AG09309 (cell line): ENCODE data around the gene TMEM139.
A peak's percentile ranks its signal among the peaks of the same experiment; 100 is the strongest.

Source experiments
- DNase-seq: peaks from one replicate; pipeline ENCODE4 v3.0.0-alpha.2; 2010; ENCODE audit warnings: low read depth
- H3K4me3 ChIP-seq: 2 replicates; pipeline ENCODE4 v1.5.1; 2011; ENCODE audit warnings: mild to moderate bottlenecking, low read depth, low read length, moderate library complexity; ENCODE audit not compliant: control insufficient read depth
- TF ChIP-seq, protein P1 (sequence below): IDR thresholded peaks from 2 replicates; pipeline ENCODE4 v1.5.1; 2011; ENCODE audit warnings: mild to moderate bottlenecking, low read depth, low read length, inconsistent platforms; ENCODE audit not compliant: insufficient read depth, control insufficient read depth; ENCODE audit errors: missing control alignments

Gene TMEM139

DNA sequence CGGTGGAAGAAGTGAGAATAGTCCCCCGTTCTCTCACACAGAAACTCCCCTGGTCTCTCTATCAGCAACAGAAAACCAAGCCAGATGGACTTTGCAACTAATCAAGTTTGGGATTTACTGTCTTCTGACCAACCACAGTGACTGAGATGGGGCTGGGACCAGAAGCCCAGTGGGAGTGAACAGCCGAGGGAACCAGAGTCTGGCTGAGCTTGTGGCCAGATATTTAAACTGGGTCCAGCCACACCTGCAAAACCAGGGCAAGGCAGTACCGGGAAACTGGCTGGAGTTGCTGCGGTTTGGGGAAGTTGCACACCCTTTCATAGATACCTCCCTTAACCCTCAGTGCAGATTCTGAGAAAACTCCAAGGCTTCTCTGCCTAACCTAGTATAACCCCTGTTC lies 15.5 kb upstream of the TMEM139 start:
- no peak overlapping the region for H3K4me3 ChIP-seq
- DNase-seq, result no peak
- TF ChIP-seq, protein P1, sequence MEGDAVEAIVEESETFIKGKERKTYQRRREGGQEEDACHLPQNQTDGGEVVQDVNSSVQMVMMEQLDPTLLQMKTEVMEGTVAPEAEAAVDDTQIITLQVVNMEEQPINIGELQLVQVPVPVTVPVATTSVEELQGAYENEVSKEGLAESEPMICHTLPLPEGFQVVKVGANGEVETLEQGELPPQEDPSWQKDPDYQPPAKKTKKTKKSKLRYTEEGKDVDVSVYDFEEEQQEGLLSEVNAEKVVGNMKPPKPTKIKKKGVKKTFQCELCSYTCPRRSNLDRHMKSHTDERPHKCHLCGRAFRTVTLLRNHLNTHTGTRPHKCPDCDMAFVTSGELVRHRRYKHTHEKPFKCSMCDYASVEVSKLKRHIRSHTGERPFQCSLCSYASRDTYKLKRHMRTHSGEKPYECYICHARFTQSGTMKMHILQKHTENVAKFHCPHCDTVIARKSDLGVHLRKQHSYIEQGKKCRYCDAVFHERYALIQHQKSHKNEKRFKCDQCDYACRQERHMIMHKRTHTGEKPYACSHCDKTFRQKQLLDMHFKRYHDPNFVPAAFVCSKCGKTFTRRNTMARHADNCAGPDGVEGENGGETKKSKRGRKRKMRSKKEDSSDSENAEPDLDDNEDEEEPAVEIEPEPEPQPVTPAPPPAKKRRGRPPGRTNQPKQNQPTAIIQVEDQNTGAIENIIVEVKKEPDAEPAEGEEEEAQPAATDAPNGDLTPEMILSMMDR, result no peak

DNA sequence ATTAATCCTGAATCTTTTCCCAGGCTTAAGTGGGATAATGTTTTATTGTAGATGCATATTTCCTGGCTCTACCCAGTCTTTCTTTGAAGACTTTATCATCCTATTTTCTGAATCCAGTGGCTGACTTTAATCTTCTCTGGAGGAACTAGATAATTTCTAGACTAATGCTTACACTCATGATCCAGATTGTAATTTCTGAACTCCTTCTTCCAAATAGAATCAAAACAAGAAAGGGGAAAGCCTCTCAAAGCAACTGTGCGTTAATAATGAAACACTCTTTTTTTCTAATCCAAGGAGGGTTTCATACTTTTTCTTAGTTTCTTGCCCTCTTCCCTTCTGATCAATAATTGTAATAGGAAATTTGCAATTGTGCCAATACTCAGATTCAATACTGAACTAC lies 13.5 kb upstream of the TMEM139 start:
- TF ChIP-seq, protein P1, result no peak
- DNase-seq, result no peak
- H3K4me3 ChIP-seq, result no peak overlapping the region

GRCh38 chr7:143272871-143273270 lies 11.9 kb upstream of the TMEM139 start:
- TF ChIP-seq, protein P1, result no peak
- no peak for DNase-seq
- no peak overlapping the region for H3K4me3 ChIP-seq

DNA sequence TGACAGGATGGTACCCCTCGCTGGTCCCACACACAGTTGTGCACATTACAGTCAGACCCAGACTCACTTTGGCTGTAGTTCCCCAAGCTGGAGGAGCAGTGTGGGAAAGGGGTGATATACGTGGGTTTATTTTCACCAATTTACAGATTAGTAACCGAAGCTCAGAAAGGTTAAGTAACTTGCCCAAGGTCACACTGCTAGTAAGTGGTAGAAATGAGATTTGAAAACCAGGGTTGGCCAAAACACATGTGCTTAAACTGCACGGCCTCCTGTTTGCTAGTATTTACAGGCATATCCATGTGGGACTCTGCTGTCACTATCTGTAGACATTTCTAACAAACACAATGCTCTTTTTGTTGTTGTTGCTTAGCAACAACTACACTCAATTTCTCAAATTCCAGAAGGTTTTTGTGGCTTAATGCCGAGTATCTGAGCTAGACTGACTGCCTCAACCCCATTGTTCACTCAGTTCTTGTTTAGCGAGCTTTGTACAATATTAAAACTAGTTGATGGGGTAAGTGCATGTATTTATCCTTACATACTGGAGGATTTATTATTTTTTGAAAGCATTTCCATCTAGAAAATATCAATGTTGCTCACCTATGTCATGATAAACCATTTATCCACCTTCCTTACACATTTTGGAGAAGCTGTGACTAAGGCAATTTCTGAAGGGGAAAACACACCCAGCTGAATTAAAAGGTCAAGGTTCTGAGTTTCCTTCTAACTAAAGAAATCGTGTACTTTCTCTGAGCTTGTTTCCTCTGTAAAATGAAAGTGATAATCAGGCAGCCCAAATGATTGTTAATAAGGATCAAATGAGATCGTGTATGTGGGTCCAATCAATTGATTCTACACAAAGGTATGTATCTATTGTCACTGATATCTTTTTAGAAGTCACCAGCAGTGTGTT lies 5.3 kb upstream of the TMEM139 start:
- DNase-seq, result peak; percentile 37
- TF ChIP-seq, protein P1, result no peak
- H3K4me3 ChIP-seq, result no peak overlapping the region

GRCh38 chr7:143280160-143280559 lies 4.6 kb upstream of the TMEM139 start:
- no peak for DNase-seq
- TF ChIP-seq, protein P1, result no peak
- H3K4me3 ChIP-seq, result no peak overlapping the region

GRCh38 chr7:143280566-143280965 lies 4.2 kb upstream of the TMEM139 start:
- no peak for DNase-seq
- no peak overlapping the region for H3K4me3 ChIP-seq
- TF ChIP-seq, protein P1, result no peak
